ENCODE measurements around the gene KRT36.

Gene KRT36

DNA sequence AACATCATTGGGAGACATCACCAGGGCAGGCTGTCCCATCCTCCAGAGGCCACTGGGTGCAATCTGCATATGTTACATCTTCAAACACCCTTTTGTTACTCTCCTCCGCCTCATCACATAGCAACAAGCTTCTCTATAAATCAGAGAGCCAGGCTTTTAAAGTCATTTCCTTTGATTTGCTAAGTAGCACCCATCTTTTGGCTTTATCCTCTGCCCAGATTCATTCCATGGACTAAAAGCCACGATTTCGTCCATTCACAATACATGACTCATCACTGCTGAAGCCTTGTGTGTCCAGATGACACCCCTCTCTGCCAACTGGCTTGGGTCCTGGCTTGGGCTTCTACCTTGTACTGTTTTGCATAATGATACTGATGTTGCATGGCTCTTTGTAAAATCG is 47.0 kb downstream of the KRT36 start:
- Histone ChIP-seq H3K27me3 (ENCODE audit: low read depth) (peaks cover 2% of the 10 kb centered on the region; the same call in 1 of the 2 replicates), H3K36me3 (replicated peaks) (no peaks in the 10 kb centered on the region), H3K4me1 (no peaks in the 10 kb centered on the region), H3K4me3 (no peak overlapping the region), H3K9me3 (no peaks in the 10 kb centered on the region)
- no peak for DNase-seq (ENCODE audit: low spot score in 2 of 2)
- in situ Hi-C loops (cut with MboI; ENCODE audit: low sequenced_read_pairs): no loop called here

GRCh38 chr17:41440531-41441033 is 49.1 kb downstream of the KRT36 start, which contains the start of gene KRT38:
Gene KRT38 (minus strand): TSS chr17:41440983. CDS start chr17:41440921, 62 bp downstream.
- DNase-seq (ENCODE audit: low spot score in 2 of 2): no peak
- Histone ChIP-seq H3K27me3 (ENCODE audit: low read depth) (peaks cover 2% of the 10 kb centered on the region; the same call in 1 of the 2 replicates), H3K36me3 (replicated peaks) (no peaks in the 10 kb centered on the region), H3K4me3 (no peak within 1 kb of the TSS), H3K9me3 (no peaks in the 10 kb centered on the region), H3K4me1 (no peaks in the 10 kb centered on the region)
- in situ Hi-C loops (cut with MboI; ENCODE audit: low sequenced_read_pairs): no loop called here

- in situ Hi-C loops (cut with MboI; ENCODE audit: low sequenced_read_pairs): no loop called here
- H3K27me3 ChIP-seq (ENCODE audit: low read depth): peaks cover 6% of the 10 kb centered on the region
- DNase-seq (ENCODE audit: low spot score in 2 of 2): no peak
- H3K36me3 ChIP-seq (replicated peaks): no peaks in the 10 kb centered on the region
- no peaks in the 10 kb centered on the region for H3K9me3 ChIP-seq
- no peaks in the 10 kb centered on the region for H3K4me1 ChIP-seq
- H3K4me3 ChIP-seq: no peak overlapping the region
These were observed 50.3 kb downstream of the KRT36 start for GRCh38 chr17:41439375-41439774.

DNA sequence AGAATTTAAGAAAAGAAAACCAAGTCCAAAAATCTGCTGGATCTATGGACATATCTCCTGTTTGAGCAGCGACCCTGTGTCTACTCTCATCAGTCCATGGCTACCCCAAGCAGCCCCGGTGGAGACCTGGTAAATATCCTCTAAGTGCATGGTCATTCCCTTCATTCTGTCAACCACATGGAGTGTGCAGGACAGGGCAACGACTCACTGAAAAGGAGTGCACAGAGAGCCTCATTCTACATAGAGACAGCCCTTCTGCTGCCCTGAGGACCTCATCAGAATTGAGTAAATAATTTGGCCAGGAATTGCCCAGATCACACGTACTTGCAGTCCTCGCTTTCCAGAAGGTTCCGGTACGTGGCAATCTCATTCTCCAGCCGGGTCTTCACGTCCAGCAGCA is 51.9 kb downstream of the KRT36 start:
- in situ Hi-C loops (cut with MboI; ENCODE audit: low sequenced_read_pairs): no loop called here
- H3K27me3 ChIP-seq (ENCODE audit: low read depth): peaks cover 5% of the 10 kb centered on the region; the same call in 1 of the 2 replicates
- no peaks in the 10 kb centered on the region for H3K9me3 ChIP-seq
- no peak for DNase-seq (ENCODE audit: low spot score in 2 of 2)
- no peak overlapping the region for H3K4me3 ChIP-seq
- no peaks in the 10 kb centered on the region for H3K4me1 ChIP-seq
- H3K36me3 ChIP-seq (replicated peaks): no peaks in the 10 kb centered on the region

- in situ Hi-C loops (cut with MboI; ENCODE audit: low sequenced_read_pairs): no loop called here
- Histone ChIP-seq H3K36me3 (replicated peaks) (no peaks in the 10 kb centered on the region), H3K27me3 (ENCODE audit: low read depth) (peaks cover 5% of the 10 kb centered on the region; the same call in 1 of the 2 replicates), H3K4me3 (no peak overlapping the region), H3K4me1 (no peaks in the 10 kb centered on the region), H3K9me3 (no peaks in the 10 kb centered on the region)
- no peak for DNase-seq (ENCODE audit: low spot score in 2 of 2)
These were observed 52.5 kb downstream of the KRT36 start for GRCh38 chr17:41437254-41437653.

Data from HAP-1 (cell line).